Caco-2 (cell line): ENCODE data around the gene MAGI1. TPM values are rescaled to one million over a fixed set of nuclear protein-coding genes. Genes with fewer than 3 reads are reported as not detected.

ENCODE experiments used
- BruUV-seq: library from RNA; stranded (reverse); fragments of 400-500 nt; replicated peaks from 2 replicates; lab custom pipeline; 2021; lab: Mats Ljungman, UMichigan
- CTCF ChIA-PET: fragments of 300-600 bp; sonication (Branson Sonifier 250); formaldehyde crosslinking; loops from one replicate; lab custom pipeline; 2022; ENCODE audit warnings: antibody characterized with exemption; lab: Charles Lee
- POLR2A ChIA-PET: fragments of 300-600 bp; sonication (Branson Sonifier 250); formaldehyde crosslinking; loops from one replicate; lab custom pipeline; 2022; ENCODE audit warnings: antibody characterized with exemption; lab: Charles Lee
- DNase-seq, 2 experiments: peaks; one replicate each; pipeline versions ENCODE4 v3.0.0 to v3.0.0-alpha.2; 2020 to 2022
- H3K27me3 ChIP-seq: replicated peaks from 2 replicates; pipeline ENCODE4 v1.6.0; 2011; ENCODE audit warnings: low read length; ENCODE audit not compliant: control insufficient read depth, insufficient read depth
- H3K36me3 ChIP-seq: 2 replicates; pipeline ENCODE4 v1.5.1; 2011; ENCODE audit warnings: low read length; ENCODE audit not compliant: control insufficient read depth, insufficient read depth
- H3K4me1 ChIP-seq: fragments of 250-450 bp; sonication (Bioruptor Pico); 2 replicates; pipeline ENCODE4 v1.5.1; 2020; ENCODE audit warnings: mild to moderate bottlenecking
- H3K4me3 ChIP-seq: 2 replicates; pipeline ENCODE4 v1.5.1; 2011; ENCODE audit warnings: low read depth, mild to moderate bottlenecking, control low read depth, low read length
- H3K9me3 ChIP-seq: fragments of 250-450 bp; sonication (Bioruptor Pico); 2 replicates; pipeline ENCODE4 v1.5.1; 2020; ENCODE audit warnings: mild to moderate bottlenecking, moderate library complexity
- H3K27ac Mint-ChIP-seq: one replicate; pipeline ENCODE4 v1.8.0; 2022; ENCODE audit warnings: mixed read lengths; ENCODE audit not compliant: unreplicated experiment
- H3K27me3 Mint-ChIP-seq: one replicate; pipeline ENCODE4 v1.8.0; 2022; ENCODE audit warnings: mixed read lengths; ENCODE audit not compliant: insufficient read depth, unreplicated experiment
- H3K36me3 Mint-ChIP-seq: one replicate; pipeline ENCODE4 v1.8.0; 2022; ENCODE audit warnings: mild to moderate bottlenecking, mixed read lengths; ENCODE audit not compliant: insufficient read depth, unreplicated experiment
- H3K4me1 Mint-ChIP-seq: one replicate; pipeline ENCODE4 v1.8.0; 2022; ENCODE audit warnings: low read depth, mixed read lengths; ENCODE audit not compliant: unreplicated experiment
- H3K4me3 Mint-ChIP-seq: one replicate; pipeline ENCODE4 v1.8.0; 2022; ENCODE audit warnings: mild to moderate bottlenecking, moderate library complexity, mixed read lengths; ENCODE audit not compliant: unreplicated experiment
- H3K9me3 Mint-ChIP-seq: one replicate; pipeline ENCODE4 v1.8.0; 2022; ENCODE audit warnings: mixed read lengths; ENCODE audit not compliant: unreplicated experiment
- CTCF ChIP-seq, 2 experiments: fragments of 200-600 bp in 1 of 2; IDR thresholded peaks; 1 replicate in 1 of 2; 2 replicates in 1 of 2; pipeline versions ENCODE4 v1.5.1 to v1.8.0; 2011 to 2022; ENCODE audit warnings: antibody characterized with exemption in 1 of 2, control low read depth in 1 of 2, inconsistent platforms in 1 of 2, low read depth in 1 of 2, low read length in 1 of 2, mild to moderate bottlenecking in 1 of 2, moderate library complexity in 1 of 2; ENCODE audit not compliant: insufficient read depth in 1 of 2, severe bottlenecking in 1 of 2, unreplicated experiment in 1 of 2
- intact Hi-C: fragments of 100-400 bp; cut with micrococcal nuclease; formaldehyde crosslinking; loops from one replicate; pipeline ENCODE4 v1.10.0; 2022; ENCODE audit not compliant: unreplicated experiment
- total RNA-seq: library from RNA; stranded (reverse); gene quantifications from 2 replicates; pipeline ENCODE4 v1.2.3, GENCODE V29; 2022

The MAGI1 gene
- total RNA-seq, 1 experiment from 2014 or later, result 64.9 TPM

- no peak for DNase-seq
- Histone ChIP-seq H3K9me3 (no peaks in the 10 kb centered on the region), H3K27me3 (no peaks in the 10 kb centered on the region), H3K4me3 (no peak overlapping the region), H3K4me1 (no peaks in the 10 kb centered on the region), H3K36me3 (no peaks in the 10 kb centered on the region)
- no peaks in the 10 kb centered on the region for H3K27me3 Mint-ChIP-seq
- no peaks in the 10 kb centered on the region for H3K4me1 Mint-ChIP-seq
- H3K4me3 Mint-ChIP-seq, result no peak overlapping the region
- POLR2A ChIA-PET, result no interaction called here
- no peak overlapping the region for H3K27ac Mint-ChIP-seq
- peaks cover 26% of the 10 kb centered on the region for H3K36me3 Mint-ChIP-seq
- BruUV-seq, result no TSS peak
- intact Hi-C loops, result no loop called here
- TF ChIP-seq CTCF (IDR thresholded peaks at IDR 0.05; ENCODE audit: insufficient read depth in 1 of 2, low read depth in 1 of 2, low read length in 1 of 2, severe bottlenecking in 1 of 2, unreplicated experiment in 1 of 2), result no peak
- CTCF ChIA-PET, result no interaction called here
- no peaks in the 10 kb centered on the region for H3K9me3 Mint-ChIP-seq
Observed at GRCh38 chr3:65402597-65402996, 636.1 kb downstream of the MAGI1 start.

GRCh38 chr3:65401359-65402305 is 637.1 kb downstream of the MAGI1 start:
- Histone ChIP-seq H3K9me3 (no peaks in the 10 kb centered on the region), H3K27me3 (no peaks in the 10 kb centered on the region), H3K36me3 (peaks cover 1% of the 10 kb centered on the region; the same call in 1 of the 2 replicates), H3K4me3 (no peak overlapping the region), H3K4me1 (no peaks in the 10 kb centered on the region)
- Mint-ChIP-seq H3K27me3 (no peaks in the 10 kb centered on the region), H3K4me3 (no peak overlapping the region), H3K4me1 (no peaks in the 10 kb centered on the region), H3K27ac (no peak overlapping the region), H3K9me3 (no peaks in the 10 kb centered on the region), H3K36me3 (peaks cover 31% of the 10 kb centered on the region)
- DNase-seq, result no peak
- intact Hi-C loops, result no loop called here
- POLR2A ChIA-PET, result no interaction called here
- no TSS peak for BruUV-seq
- no peak for TF ChIP-seq CTCF (IDR thresholded peaks at IDR 0.05; ENCODE audit: insufficient read depth in 1 of 2, low read depth in 1 of 2, low read length in 1 of 2, severe bottlenecking in 1 of 2, unreplicated experiment in 1 of 2)
- CTCF ChIA-PET, result no interaction called here

- peaks cover 1% of the 10 kb centered on the region; the same call in 1 of the 2 replicates for H3K36me3 ChIP-seq
- TF ChIP-seq CTCF (IDR thresholded peaks at IDR 0.05; ENCODE audit: insufficient read depth in 1 of 2, low read depth in 1 of 2, low read length in 1 of 2, severe bottlenecking in 1 of 2, unreplicated experiment in 1 of 2), result no peak
- BruUV-seq, result no TSS peak
- H3K4me1 Mint-ChIP-seq, result no peaks in the 10 kb centered on the region
- H3K9me3 ChIP-seq, result no peaks in the 10 kb centered on the region
- H3K4me3 ChIP-seq, result no peak overlapping the region
- no peaks in the 10 kb centered on the region for H3K27me3 Mint-ChIP-seq
- DNase-seq, result no peak
- no peaks in the 10 kb centered on the region for H3K4me1 ChIP-seq
- H3K27me3 ChIP-seq, result no peaks in the 10 kb centered on the region
- peaks cover 28% of the 10 kb centered on the region for H3K36me3 Mint-ChIP-seq
- H3K9me3 Mint-ChIP-seq, result no peaks in the 10 kb centered on the region
- H3K4me3 Mint-ChIP-seq, result no peak overlapping the region
- H3K27ac Mint-ChIP-seq, result no peak overlapping the region
- ChIA-PET CTCF (no interaction called here), POLR2A (no interaction called here)
- intact Hi-C loops, result no loop called here
Observed at GRCh38 chr3:65400899-65401298, 637.8 kb downstream of the MAGI1 start.
